DMS53 treated with DMSO at 0.1 percent for 48 hours (cell line): ENCODE measurements around the gene PACC1.
"Not testable (repeated sequence)": the region's sequence is repeated elsewhere in the genome, so short reads cannot be mapped to it uniquely, and the experiment has no call there.

Experiments
- DNase-seq: peaks from one replicate; lab custom pipeline; 2025; ENCODE audit not compliant: unreplicated experiment; lab: John Stamatoyannopoulos, UW

The PACC1 gene

DNA sequence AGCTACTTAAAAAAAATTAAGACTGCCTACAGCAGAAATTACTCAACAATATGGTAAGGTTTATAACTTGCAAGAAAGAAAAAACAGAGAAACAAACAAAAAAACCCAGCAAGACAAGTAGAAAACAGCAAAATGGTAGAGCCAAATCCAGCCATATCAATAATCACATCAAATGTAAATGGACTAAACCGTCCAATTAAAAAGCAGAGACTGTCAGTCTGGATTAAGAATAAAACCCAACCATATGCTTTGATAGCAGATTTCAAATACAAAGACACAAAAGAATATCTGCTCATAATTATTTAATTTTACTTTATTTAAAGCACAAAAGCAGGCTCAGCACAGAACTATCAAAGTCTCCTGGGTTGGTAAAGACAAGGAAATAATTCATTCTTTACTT lies 17.5 kb downstream of the PACC1 start:
- DNase-seq = no peak

DNA sequence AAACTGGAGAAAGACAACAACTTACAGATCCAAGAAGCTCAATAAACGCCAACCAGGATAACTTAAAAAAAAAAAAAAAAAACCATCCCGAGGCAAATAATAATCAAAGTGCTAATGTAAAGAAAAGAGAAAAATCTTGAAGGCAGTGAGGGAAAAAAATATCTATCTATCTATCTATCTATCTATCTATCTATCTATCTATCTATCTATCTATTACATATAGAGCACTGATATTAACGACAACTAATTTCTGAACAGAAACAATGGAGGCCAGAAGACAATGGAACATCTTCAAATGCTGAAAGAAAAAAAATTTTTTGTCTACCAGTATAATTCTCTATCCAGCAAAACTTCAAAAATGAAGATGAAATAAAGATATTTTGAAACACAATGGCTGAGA lies 18.0 kb downstream of the PACC1 start:
- no peak for DNase-seq

DNA sequence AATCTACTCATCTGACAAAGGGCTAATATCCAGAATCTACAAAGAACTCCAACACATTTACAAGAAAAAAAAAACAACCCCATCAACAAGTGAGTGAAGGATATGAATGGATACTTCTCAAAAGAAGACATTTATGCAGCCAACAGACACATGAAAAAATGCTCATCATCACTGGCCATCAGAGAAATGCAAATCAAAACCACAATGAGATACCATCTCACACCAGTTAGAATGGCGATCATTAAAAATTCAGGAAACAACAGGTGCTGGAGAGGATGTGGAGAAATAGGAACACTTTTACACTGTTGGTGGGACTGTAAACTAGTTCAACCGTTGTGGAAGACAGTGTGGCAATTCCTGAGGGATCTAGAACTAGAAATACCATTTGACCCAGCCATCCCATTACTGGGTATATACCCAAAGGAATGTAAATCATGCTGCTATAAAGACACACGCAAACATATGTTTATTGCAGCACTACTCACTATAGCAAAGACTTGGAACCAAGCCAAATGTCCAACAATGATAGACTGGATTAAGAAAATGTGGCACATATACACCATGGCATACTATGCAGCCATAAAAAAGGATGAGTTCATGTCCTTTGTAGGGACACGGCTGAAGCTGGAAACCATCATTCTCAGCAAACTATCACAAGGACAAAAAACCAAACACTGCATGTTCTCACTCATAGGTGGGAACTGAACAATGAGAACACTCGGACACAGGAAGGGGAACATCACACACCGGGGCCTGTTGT lies 18.8 kb downstream of the PACC1 start:
- DNase-seq = not testable (repeated sequence)

DNA sequence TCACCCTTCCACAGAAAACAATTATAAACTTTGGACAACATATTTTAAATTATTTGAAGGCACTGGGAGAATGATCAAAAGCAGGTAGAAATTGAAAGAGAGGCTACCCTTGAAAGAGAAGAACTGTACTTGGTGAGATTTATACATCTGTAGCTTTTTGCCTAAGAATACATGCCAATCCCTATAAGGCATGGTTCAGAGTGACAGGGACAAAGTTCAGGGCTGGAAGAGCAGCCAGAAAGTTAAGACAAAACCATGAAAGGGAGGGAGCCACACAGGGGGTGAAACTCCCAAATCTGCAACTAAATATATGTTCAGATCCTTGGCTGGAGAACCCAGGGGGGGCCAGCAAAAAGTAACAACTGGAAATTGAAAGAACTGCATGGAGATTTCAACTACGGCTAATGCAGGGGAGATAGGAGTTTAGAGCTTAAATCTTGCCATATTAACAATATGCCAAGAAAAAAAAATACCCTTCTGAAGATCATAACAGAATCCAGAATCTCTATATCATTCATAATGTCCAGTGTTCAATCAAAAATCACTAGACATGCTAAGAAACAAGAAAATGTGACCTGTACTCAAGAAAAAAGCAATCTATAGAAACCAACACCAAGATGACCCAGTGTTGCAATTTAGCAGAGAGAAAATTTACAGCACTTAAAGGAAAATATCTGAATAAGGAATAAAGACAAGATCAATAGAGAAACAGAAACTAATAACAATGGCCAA lies 25.5 kb downstream of the PACC1 start:
- DNase-seq = no peak

DNA sequence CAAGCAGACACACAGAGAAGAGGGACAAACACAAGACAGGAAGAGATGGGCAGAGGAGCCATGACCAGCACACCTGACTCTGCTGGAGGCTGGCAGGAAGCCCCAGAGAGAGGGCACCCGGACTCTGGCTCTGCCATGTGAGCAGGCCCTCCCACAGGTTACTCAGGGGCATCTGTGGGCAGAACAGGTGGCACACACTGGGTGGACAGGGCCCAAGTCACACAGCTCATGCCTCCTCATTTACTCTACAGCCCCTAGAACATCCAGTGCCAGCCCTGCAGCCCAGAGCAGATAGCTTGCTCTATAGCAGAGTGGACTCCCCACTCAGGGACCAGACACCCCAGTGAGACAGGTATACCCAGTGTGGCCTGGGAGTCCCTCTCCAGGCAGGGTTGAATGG lies 28.7 kb downstream of the PACC1 start:
- DNase-seq = no peak

DNA sequence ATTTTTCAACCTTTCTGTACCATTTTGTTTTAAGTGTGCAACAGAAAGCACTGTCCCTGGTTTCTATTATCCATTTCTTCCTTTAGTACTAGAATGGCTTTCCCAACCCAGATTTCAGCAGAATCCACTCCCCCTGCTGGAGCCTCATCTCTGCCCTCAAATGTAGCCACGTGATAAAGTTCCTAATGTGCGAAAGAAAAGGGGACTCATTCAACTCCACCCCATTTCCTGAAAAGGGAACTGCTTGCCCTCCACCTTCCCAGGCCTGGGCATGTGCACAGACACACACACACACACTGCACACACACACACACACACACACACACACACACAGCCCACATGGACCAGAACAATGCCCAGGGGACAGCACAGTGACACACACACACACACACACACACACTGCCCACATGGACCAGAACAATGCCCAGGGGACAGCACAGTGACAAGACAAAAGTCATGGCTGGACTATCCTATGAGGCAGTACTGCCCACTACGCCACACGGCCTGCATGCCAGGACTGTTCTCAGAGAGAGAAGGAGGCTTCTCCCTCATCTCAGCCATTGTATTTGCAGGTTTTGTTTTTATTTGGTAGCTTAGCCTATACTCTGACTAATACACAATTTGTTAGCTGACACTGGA lies 33.2 kb downstream of the PACC1 start:
- no peak for DNase-seq

DNA sequence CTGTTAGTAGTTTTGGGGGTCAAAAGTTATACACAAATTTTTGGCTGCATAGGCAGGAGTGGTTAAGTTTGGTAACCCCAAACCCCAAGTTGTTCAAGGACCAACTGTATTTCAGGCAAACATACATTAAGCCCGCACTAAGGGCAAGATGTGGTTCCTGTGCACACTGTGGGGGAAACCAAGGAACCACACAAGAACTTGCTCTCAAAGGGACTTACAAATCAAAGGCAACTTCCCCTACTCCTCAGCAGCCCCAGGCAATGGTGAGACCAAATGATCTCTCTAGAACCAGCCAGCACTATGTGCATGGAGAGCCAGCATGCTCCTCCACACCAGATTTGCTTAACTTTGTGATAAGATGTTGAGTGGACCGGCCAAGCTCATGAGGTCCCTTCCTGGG lies 35.3 kb downstream of the PACC1 start:
- no peak for DNase-seq

DNA sequence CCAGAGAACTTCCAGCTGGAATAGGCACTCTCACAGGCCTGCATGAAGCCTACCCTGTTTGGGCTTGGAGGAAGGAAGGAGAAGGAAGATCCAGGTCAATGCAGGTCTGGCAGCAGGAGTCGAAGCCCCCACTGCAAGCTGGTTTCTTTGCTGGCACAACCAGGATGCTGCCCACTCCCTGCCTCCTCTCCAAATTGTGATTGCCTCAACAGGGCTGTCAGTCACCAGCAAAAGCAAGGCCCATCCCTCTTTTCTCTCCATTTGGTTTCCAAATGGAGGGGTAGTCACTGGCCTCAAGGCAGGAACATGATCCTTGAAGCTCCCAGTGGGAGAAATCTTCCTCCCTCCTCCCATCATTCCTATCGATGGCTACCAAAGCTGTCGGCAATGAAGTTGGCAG lies 37.0 kb downstream of the PACC1 start:
- no peak for DNase-seq

DNA sequence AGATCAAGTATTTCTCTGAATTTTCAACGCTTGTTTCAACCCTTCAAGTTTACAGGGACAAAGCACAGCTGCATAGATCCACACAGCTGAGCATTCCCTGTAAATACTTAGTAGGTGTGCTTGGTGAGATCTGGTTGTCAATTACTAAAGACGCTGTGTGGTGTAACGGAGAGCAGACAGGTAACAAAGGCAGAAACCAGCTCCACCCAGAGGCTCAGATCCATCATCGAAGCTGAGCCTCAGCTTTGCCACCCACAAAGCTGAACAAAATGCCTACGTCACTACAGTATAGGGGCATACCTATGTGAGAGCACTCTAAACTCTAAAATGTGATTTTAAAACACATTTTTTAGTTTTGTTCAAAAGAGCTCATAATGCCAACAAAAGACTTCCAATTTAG lies 38.7 kb downstream of the PACC1 start:
- no peak for DNase-seq

DNA sequence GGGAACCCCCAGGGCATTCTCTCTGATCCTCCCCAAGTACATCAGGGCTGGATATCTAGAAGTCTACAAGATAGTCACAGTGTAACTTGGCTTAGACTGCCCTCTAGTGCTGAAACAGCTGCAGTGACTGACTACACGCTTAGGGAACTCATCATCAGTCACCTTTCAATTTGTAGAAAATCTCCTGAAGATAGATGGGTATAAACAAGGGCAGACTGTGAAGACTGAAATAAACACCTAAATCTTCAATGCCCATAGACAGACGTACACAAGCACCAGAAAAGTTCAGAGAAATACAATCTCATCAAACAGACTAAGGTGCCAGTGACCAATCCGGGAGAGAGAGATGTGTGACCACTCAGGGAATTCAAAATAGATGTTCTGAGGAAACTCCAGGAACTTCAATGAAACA lies 46.6 kb downstream of the PACC1 start:
- peak; percentile 60 for DNase-seq

DNA sequence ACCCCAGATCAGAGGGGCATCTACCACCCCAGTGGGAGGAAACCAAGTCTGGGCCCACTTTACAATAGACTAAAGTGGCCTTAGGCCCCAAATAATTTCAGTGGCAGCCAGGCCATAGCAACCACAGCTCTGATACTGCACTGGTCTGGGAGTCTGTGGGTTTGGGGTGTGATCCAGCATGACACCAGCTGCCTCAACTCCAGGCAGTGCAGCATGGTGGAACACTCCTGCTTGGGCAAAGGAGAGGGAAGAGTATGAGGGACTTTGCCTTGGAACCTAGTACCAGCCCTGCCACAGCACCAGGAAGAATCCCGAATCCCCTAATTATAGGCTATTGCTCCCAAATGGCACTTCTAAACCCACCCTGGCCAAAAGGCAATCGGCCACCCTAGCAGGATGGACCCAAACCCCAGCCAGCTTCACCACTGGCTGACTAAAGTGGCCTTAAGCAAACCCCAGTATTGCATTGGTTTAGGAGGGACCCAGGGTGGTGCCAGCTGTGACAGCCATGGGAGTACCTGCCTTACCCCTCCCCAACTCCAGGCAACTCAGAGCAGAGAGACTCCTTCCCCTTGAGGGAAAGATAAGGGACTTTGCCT lies 47.1 kb downstream of the PACC1 start:
- DNase-seq = no peak

DNA sequence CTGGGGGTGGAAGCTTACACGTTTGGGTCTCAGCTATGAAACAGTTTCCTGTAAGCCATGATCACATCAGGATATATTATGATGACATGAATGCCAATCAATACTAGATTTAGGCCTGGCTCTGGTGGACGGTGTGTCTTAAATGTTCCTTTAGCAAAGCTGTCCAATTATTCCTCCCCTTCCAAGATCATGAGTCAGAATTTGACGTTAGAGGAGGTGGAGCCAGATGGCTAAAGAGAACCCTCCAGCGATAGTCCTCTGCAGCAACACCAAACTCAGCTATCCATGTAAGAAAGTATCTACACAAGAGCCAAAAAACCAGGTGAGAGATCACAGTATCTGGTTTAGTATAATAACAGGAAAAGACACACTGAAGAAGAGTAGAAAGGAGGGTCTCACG lies 47.8 kb downstream of the PACC1 start:
- DNase-seq = no peak

DNA sequence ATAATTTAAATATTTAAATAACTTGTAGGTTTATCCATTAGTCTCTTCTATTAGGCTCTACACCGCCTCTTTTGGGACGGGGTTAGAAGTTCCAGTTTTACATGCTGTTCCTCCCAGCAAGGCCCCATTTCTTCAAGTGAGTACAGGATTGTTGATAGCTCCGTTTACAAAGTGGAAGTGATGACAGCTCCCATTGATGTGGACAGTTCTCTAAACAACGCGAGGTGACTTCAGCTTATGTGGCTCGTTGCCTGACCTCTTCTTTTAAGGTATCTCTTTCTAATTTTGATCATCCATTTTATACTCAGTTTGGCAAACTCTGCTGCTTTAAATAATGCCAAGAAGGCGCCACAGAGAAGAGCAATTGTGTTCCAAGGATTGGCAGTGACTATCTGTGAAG lies 49.7 kb downstream of the PACC1 start:
- DNase-seq = no peak

DNA sequence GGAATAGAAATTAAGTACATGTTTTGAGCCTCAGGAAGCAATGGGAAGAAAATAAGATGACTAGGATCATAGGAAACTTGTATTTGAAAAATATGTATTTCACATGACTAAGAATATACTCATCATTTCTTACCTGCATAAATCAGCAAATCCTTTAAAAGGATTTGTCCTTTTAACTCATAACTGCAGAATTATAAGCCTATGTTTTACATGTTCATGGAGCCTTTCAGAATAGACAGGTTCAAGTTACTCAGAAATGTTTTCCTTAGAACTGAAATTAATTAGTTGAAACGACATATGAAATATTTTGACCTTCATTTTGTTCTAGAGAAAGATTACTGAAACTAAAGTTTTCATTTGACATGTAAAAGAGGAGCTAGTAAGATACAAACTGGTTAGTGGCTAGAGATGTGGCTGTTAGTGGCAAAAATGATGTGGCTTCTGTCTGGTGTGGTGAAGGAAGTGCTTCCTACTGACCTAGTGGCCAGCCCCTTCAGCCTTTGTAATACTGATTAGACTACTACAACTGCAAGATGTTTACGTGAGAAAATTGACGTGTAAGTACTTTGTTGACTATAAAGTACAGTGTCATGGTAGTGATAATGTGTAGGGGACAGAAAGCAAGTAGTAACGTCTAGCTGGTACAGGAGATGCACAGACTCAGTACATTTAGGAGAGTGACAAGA lies 54.7 kb downstream of the PACC1 start:
- DNase-seq = no peak

DNA sequence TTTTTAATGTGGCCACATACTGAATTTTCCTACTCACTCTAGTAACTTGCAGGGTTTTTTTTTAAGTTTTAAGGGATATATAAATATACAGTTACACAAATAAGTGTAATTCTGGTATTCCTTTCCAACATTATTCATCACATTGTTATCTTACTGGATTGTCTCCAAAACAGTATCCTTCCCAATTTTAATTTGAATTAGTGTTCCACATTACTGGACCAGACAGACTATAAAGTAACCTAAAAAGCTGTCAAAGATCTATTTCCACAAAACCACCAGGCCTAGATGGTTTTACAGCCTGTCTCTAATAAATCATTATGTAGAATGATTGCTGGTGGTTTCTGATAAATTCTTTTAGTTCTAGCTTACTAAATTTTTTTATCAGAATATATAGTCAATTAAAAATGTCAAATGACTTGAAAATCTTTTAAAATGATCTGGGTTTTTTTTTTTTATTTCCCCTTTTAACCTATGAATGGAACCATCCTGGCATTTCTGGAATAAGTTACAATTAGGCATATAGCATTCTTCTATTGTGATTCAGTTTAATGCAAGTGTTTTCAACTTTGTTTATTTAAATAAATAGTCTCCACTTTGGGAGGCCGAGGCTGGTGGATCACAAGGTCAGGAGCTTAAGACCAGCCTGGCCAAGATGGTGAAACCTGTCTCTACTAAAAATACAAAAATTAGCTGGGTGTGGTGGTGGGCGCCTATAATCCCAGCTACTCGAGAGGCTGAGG lies 59.3 kb downstream of the PACC1 start:
- no peak for DNase-seq

DNA sequence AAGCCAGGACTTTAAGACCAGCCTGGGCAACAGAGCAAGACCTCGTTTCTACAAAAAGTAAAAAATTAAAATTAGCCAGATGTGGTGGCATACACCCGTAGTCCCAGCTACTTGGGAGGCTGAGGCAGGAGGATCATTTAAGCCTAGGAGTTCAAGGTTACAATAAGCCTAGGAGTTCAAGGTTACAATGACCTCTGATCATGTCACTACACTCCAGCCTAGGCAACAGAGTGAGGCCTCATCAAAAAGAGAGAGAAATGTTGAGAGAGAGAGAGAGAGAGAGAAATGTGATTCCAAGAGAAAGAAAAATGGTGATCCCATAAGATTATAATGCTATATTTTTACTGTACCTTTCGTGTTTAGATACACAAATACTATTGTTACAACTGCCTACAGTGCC lies 60.2 kb downstream of the PACC1 start:
- DNase-seq = no peak

DNA sequence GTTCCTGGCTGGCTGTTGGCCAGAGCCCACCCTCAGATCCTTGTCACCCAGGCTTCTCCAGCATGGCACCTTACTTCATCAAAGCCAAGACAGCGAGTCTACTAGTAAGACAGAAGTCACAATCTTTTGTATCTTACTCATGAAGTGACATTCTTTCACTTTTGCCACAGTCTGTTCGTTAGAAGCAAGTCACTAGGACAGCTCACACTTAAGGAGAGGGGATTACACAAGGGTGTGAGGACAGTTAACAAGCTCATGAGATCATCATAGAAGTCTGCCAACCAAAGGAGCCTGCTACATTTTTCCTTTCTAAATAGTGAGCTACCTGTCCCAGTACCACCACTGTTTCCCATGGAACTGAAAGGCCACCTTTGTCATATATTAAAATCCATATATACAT lies 61.5 kb downstream of the PACC1 start:
- no peak for DNase-seq

DNA sequence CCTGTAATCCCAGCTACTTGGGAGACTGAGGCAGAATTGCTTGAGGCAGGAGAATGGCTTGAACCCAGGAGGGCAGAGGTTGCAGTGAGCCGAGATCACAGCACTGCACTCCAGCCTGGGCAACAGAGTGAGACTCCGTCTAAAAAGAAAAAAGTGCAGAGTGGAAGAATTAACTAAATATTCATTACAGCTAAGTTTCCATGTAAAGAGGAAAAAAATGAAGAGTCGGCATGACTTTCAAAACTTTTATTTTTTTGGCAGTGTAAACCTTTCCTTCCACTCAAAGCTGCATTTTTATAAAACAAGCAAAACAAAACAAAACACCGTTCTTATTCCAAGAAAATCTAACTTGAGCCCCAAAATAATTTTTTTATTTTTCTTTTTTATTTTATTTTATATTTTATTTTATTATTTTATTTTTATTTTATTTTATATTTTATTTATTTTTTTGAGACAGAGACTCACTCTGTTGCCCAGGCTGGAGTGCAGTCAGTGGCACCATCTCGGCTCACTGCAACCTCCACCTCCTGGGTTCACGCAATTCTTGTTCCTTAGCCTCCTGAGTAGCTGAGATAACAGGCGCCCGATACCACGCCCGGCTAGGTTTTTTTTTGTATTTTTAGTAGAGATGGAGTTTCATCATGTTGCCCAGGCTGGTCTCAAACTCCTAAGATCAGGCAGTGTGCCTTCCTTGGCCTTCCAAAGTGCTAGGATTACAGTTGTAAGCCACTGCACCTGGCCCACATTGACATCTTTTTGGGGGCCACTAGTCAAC lies 62.9 kb downstream of the PACC1 start:
- DNase-seq = no peak

DNA sequence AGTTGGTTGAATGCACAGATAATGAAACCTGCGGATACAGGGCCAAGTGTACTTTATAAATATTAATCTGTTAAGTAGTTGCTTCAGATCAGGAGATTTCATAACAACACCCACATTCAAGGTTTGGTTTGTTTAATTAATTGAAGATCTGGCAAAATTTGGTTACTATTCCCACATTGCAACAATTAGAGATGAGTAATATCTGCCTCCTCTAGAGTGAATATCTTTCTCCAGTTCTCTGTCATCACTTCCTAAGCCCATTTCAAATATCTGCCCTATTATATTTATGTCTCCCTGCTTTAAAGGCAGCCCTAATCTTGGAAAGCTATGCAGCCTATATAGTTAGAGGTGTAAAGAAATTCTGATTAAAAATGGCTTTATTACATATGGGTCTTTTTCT lies 68.1 kb downstream of the PACC1 start:
- no peak for DNase-seq

DNA sequence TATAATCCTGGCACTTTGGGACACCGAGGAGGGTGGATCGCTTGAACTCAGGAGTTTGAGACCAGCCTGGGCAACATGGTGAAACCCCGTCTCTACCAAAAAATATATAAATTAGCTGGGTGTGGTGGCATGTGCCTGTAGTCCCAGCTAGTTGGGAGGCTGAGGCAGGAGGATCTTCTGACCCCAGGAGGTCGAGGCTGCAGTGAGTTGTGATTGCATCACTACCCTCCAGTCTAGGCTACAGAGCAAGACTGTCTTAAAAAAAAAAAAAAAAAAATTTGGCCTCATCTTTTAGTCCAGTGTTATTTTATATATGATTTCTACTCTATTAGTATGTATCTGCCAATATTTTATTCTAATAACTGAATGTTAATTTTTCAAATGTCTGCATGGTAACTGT lies 69.8 kb downstream of the PACC1 start:
- DNase-seq = no peak
